IMR-90 (cell line): ENCODE results near the gene KCNT1. TPM values are rescaled to one million over a fixed set of nuclear protein-coding genes. Genes with fewer than 3 reads are reported as not detected.

Experiments used
- CTCF ChIP-seq: conservative IDR thresholded peaks from 2 replicates; pipeline ENCODE4 v1.5.1; 2012; ENCODE audit warnings: mild to moderate bottlenecking, low read depth, low read length, improper control_type of control experiment
- polyA plus RNA-seq, 3 experiments: library from polyadenylated mRNA; depleted of rRNA; stranded (reverse); fragments of >200 nt; gene quantifications; 2 replicates each; pipeline ENCODE4 v1.2.3, GENCODE V29; 2012; ENCODE audit warnings: low replicate concordance in 1 of 3
- total RNA-seq: library from RNA; depleted of rRNA; stranded (reverse); fragments of >200 nt; gene quantifications from 2 replicates; pipeline ENCODE4 v1.2.3, GENCODE V29; 2012

KCNT1 gene
- total and polyA plus RNA-seq, 2 of the 4 experiments (the other 2 are of a cell fraction): not detected

DNA sequence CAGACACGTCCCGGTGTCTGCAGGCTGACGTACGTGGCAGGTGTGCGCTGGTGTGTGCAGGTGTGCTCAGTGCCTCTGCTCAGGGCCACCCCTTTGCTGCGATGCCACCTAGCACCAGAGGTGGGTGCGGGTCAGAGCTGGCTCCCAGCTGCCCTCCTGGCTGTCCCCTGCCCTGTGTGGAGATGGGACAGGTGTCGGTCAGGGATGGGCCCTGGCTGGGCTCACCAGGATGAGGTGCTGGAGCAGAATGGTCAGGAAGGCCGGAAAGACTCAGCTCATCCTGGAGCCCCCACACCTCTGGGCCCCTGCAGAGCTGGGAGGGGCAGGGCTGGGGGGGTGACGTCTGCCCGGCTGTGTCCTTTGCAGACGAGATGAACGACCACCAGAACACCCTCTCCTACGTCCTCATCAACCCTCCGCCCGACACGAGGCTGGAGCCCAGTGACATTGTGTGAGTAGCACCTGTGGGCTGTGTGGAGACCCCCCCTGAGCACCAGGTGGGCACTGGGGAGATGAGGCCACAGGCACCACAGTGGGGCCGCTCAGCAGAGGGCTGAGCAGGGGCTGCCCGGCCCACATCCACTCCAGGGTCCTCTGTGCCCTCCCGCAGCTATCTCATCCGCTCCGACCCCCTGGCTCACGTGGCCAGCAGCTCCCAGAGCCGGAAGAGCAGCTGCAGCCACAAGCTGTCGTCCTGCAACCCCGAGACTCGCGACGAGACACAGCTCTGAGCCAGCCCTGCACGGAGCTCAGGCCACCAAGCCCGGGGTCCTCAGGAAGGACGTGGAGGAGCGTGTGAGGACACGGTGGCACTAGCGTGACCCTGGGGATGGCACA is 89.7 kb downstream of the KCNT1 start (continued):
- TF ChIP-seq CTCF: no peak
